Stomach (tissue), 4 donors: ENCODE results near the gene SDSL.

Source experiments
- EP300 ChIP-seq: sonication (generic); formaldehyde crosslinking; IDR thresholded peaks from one replicate; pipeline ENCODE4 v1.6.1; 2017; ENCODE audit warnings: antibody characterized with exemption
- POLR2A ChIP-seq, 4 donors: fragments of 450-650 bp; IDR thresholded peaks; one replicate each; pipeline ENCODE4 v1.6.1; 2016; ENCODE audit warnings: antibody characterized with exemption in 4 of 4, control low read depth in 2 of 4, mild to moderate bottlenecking in 1 of 4, moderate library complexity in 1 of 4
- POLR2AphosphoS5 ChIP-seq, 3 donors: sonication (generic); formaldehyde crosslinking; IDR thresholded peaks; one replicate each; pipeline ENCODE4 v1.6.1; 2016; ENCODE audit warnings: antibody characterized with exemption in 3 of 3
- TF ChIP-seq, protein P1 (sequence below), 7 experiments: fragments of 450-650 bp in 4 of 7; fragments of 200-600 bp in 3 of 7; sonication (generic) in 3 of 7; IDR thresholded peaks; one replicate each; pipeline ENCODE4 v1.5.1; 2016 to 2019; ENCODE audit warnings: antibody characterized with exemption in 7 of 7, control low read depth in 2 of 7, mild to moderate bottlenecking in 1 of 7

DNA sequence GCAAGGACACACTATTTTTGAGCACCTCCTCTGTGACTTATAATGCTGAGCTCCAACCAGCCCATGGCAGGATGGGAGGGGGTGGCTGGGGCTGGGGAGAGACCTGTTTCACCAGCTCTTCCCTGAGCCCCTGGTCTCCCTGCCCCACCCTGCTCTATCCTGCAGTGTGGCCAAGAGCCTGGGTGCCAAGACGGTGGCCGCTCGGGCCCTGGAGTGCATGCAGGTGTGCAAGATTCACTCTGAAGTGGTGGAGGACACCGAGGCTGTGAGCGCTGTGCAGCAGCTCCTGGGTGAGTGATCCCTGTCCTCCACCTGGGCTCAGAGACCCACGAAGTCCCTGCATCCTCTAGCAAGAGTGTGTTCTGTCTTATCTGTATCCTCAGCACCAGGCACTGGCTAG is 14.4 kb downstream of the SDSL start:
- no peak for TF ChIP-seq POLR2A (IDR thresholded peaks at IDR 0.05)
- no peak for TF ChIP-seq POLR2AphosphoS5 (IDR thresholded peaks at IDR 0.05)
- TF ChIP-seq, protein P1, sequence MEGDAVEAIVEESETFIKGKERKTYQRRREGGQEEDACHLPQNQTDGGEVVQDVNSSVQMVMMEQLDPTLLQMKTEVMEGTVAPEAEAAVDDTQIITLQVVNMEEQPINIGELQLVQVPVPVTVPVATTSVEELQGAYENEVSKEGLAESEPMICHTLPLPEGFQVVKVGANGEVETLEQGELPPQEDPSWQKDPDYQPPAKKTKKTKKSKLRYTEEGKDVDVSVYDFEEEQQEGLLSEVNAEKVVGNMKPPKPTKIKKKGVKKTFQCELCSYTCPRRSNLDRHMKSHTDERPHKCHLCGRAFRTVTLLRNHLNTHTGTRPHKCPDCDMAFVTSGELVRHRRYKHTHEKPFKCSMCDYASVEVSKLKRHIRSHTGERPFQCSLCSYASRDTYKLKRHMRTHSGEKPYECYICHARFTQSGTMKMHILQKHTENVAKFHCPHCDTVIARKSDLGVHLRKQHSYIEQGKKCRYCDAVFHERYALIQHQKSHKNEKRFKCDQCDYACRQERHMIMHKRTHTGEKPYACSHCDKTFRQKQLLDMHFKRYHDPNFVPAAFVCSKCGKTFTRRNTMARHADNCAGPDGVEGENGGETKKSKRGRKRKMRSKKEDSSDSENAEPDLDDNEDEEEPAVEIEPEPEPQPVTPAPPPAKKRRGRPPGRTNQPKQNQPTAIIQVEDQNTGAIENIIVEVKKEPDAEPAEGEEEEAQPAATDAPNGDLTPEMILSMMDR (IDR thresholded peaks at IDR 0.05), result no peak
- no peak for TF ChIP-seq EP300
